Peyer's patch (tissue), 4 donors: ENCODE data around the gene EPB41L4B.

Experiments used
- POLR2A ChIP-seq, 2 donors: fragments of 450-650 bp; IDR thresholded peaks; one replicate each; pipeline ENCODE4 v1.5.1; 2017; ENCODE audit warnings: antibody characterized with exemption in 2 of 2, mild to moderate bottlenecking in 2 of 2, moderate library complexity in 2 of 2
- TF ChIP-seq, protein P1 (sequence below), 6 experiments: fragments of 450-650 bp in 4 of 6; fragments of 200-600 bp in 2 of 6; sonication (generic) in 1 of 6; IDR thresholded peaks; one replicate each; pipeline ENCODE4 v1.5.1; 2017 to 2019; ENCODE audit warnings: antibody characterized with exemption in 6 of 6, mild to moderate bottlenecking in 3 of 6, moderate library complexity in 1 of 6

- TF ChIP-seq POLR2A (IDR thresholded peaks at IDR 0.05) = no peak
- TF ChIP-seq, protein P1, sequence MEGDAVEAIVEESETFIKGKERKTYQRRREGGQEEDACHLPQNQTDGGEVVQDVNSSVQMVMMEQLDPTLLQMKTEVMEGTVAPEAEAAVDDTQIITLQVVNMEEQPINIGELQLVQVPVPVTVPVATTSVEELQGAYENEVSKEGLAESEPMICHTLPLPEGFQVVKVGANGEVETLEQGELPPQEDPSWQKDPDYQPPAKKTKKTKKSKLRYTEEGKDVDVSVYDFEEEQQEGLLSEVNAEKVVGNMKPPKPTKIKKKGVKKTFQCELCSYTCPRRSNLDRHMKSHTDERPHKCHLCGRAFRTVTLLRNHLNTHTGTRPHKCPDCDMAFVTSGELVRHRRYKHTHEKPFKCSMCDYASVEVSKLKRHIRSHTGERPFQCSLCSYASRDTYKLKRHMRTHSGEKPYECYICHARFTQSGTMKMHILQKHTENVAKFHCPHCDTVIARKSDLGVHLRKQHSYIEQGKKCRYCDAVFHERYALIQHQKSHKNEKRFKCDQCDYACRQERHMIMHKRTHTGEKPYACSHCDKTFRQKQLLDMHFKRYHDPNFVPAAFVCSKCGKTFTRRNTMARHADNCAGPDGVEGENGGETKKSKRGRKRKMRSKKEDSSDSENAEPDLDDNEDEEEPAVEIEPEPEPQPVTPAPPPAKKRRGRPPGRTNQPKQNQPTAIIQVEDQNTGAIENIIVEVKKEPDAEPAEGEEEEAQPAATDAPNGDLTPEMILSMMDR (IDR thresholded peaks at IDR 0.05) = no peak
Observed at GRCh38 chr9:109336409-109336808, 15.6 kb upstream of the EPB41L4B start.
